DND-41 (cell line): ENCODE data around the gene PRKCSH.
A peak's percentile ranks its signal among the peaks of the same experiment; 100 is the strongest.

ENCODE experiments used
- ATAC-seq: fragments of 200-7000 bp; cut with Tn5 transposase; 3 replicates; pipeline ENCODE4 v1.9.1; 2021; ENCODE audit warnings: low read depth; ENCODE audit not compliant: insufficient read depth
- DNase-seq: peaks from one replicate; pipeline ENCODE4 v3.0.0-alpha.2; 2020
- H2AFZ ChIP-seq: 2 replicates; pipeline ENCODE4 v1.6.0; 2012; ENCODE audit warnings: low read depth, low read length
- H3K27ac ChIP-seq: 2 replicates; pipeline ENCODE4 v1.5.1; 2012; ENCODE audit warnings: low read length, inconsistent platforms
- H3K27me3 ChIP-seq: fragments of 200-600 bp; sonication (generic); 2 replicates; pipeline ENCODE4 v1.6.0; 2012; ENCODE audit warnings: low read length, mild to moderate bottlenecking, inconsistent platforms; ENCODE audit not compliant: insufficient read depth, poor library complexity
- H3K36me3 ChIP-seq: 2 replicates; pipeline ENCODE4 v1.5.1; 2012; ENCODE audit warnings: low read length, inconsistent platforms; ENCODE audit not compliant: insufficient read depth
- H3K4me1 ChIP-seq: 2 replicates; pipeline ENCODE4 v1.5.1; 2012; ENCODE audit warnings: mild to moderate bottlenecking, low read length; ENCODE audit not compliant: insufficient read depth
- H3K4me2 ChIP-seq: 2 replicates; pipeline ENCODE4 v1.6.0; 2012; ENCODE audit warnings: mild to moderate bottlenecking, moderate library complexity, low read length, inconsistent platforms; ENCODE audit not compliant: insufficient read depth
- H3K4me3 ChIP-seq, 2 experiments: fragments of 200-600 bp in 1 of 2; shearing (Covaris generic) in 1 of 2; 2 replicates each; pipeline ENCODE4 v1.5.1; 2012 to 2016; ENCODE audit warnings: inconsistent platforms in 2 of 2, low read length in 2 of 2, mild to moderate bottlenecking in 2 of 2, low read depth in 1 of 2, moderate library complexity in 1 of 2
- H3K79me2 ChIP-seq: 2 replicates; pipeline ENCODE4 v1.6.0; 2012; ENCODE audit warnings: low read length, inconsistent platforms; ENCODE audit not compliant: insufficient read depth
- H3K9ac ChIP-seq: 2 replicates; pipeline ENCODE4 v1.6.0; 2012; ENCODE audit warnings: low read depth, mild to moderate bottlenecking, inconsistent platforms, low read length, moderate library complexity
- H3K9me3 ChIP-seq: 2 replicates; pipeline ENCODE4 v1.5.1; 2012; ENCODE audit warnings: low read length, moderate library complexity, mild to moderate bottlenecking, inconsistent platforms; ENCODE audit not compliant: insufficient read depth, severe bottlenecking
- H4K20me1 ChIP-seq: 2 replicates; pipeline ENCODE4 v1.6.0; 2012; ENCODE audit warnings: low read length; ENCODE audit not compliant: insufficient read depth
- CTCF ChIP-seq: IDR thresholded peaks from 2 replicates; pipeline ENCODE4 v1.5.1; 2012; ENCODE audit warnings: borderline replicate concordance, low read length, moderate library complexity, mild to moderate bottlenecking; ENCODE audit not compliant: poor library complexity, severe bottlenecking; ENCODE audit errors: extremely low read depth
- EZH2 ChIP-seq: IDR thresholded peaks from 3 replicates; pipeline ENCODE4 v1.6.1; 2012; ENCODE audit warnings: borderline replicate concordance, low read depth, mild to moderate bottlenecking, moderate library complexity, low read length, inconsistent platforms; ENCODE audit not compliant: severe bottlenecking

Gene PRKCSH

GRCh38 chr19:11435833-11436313 is 438 bp downstream of the PRKCSH start:
- DNase-seq, result no peak

GRCh38 chr19:11437955-11438354 is 2.5 kb downstream of the PRKCSH start:
- no peak overlapping the region for H3K9ac ChIP-seq
- ATAC-seq, result no peak

More at GRCh38 chr19:11435833-11436313, 438 bp downstream of the PRKCSH start:
- H2AFZ ChIP-seq, result peak overlapping the region; percentile 82
- no peak for ATAC-seq
- H3K79me2 ChIP-seq, result peaks cover 28% of the 10 kb centered on the region
- peak overlapping the region; percentile 89 for H3K27ac ChIP-seq
- no peaks in the 10 kb centered on the region for H3K9me3 ChIP-seq
- H3K4me1 ChIP-seq, result peaks cover 36% of the 10 kb centered on the region
- TF ChIP-seq CTCF, result no peak
- TF ChIP-seq EZH2, result no peak
- peak overlapping the region; percentile 71 for H3K9ac ChIP-seq
- no peaks in the 10 kb centered on the region for H3K27me3 ChIP-seq
- peaks cover 43% of the 10 kb centered on the region for H3K36me3 ChIP-seq
- H4K20me1 ChIP-seq, result peaks cover 17% of the 10 kb centered on the region
- peak overlapping the region; percentile 86 for H3K4me2 ChIP-seq
- H3K4me3 ChIP-seq, result peak overlapping the region; percentile 50 to 82; a peak in 3 of 4 replicates

GRCh38 chr19:11444059-11444458 is 8.6 kb downstream of the PRKCSH start:
- Histone ChIP-seq H4K20me1 (peaks cover 31% of the 10 kb centered on the region), H3K4me3 (no peak overlapping the region), H3K4me1 (0 out of 2 replicates have a peak, but pooled peaks cover 3% of the 10 kb centered on the region), H2AFZ (no peak overlapping the region), H3K9ac (no peak overlapping the region), H3K4me2 (no peak overlapping the region), H3K79me2 (peaks cover 17% of the 10 kb centered on the region), H3K27ac (no peak overlapping the region), H3K27me3 (no peaks in the 10 kb centered on the region), H3K36me3 (peaks cover 84% of the 10 kb centered on the region), H3K9me3 (no peaks in the 10 kb centered on the region)
- ATAC-seq (no peak), DNase-seq (no peak)
- TF ChIP-seq EZH2 (no peak), CTCF (no peak)

More at GRCh38 chr19:11437955-11438354, 2.5 kb downstream of the PRKCSH start:
- peaks cover 26% of the 10 kb centered on the region for H4K20me1 ChIP-seq
- TF ChIP-seq CTCF (no peak), EZH2 (no peak)
- H3K36me3 ChIP-seq, result peaks cover 62% of the 10 kb centered on the region
- peaks cover 36% of the 10 kb centered on the region for H3K4me1 ChIP-seq
- no peak overlapping the region for H3K4me3 ChIP-seq
- H3K27ac ChIP-seq, result no peak overlapping the region
- H3K9me3 ChIP-seq, result no peaks in the 10 kb centered on the region
- H2AFZ ChIP-seq, result no peak overlapping the region
- H3K79me2 ChIP-seq, result peaks cover 33% of the 10 kb centered on the region
- H3K27me3 ChIP-seq, result no peaks in the 10 kb centered on the region
- H3K4me2 ChIP-seq, result no peak overlapping the region
- no peak for DNase-seq
